ENCODE data around the gene GNAQ. TPM values are rescaled to one million over a fixed set of nuclear protein-coding genes. Genes with fewer than 3 reads are reported as not detected.

Gene GNAQ
- total RNA-seq, 4 donors from 2014 or later = 64.0 to 80.4 (median 69.2) TPM

DNA sequence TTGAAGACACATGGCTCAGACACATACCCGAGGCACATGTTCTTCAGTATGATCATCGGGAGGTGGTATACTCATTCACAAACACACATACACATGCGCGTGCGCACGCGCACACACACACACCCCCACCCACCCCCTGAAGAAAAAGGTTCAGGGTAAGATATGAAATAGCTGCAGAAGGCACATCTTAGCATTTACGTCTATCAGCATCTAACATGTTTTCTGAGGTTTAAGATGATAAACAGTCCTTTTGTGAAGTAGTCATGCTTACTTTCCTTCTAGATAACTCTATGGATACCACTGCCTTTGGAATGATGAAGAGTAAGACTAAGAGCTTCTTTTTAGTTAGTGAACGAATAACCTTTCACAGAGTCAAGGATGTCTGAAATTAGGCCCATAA lies 278.4 kb downstream of the GNAQ start:
- Histone ChIP-seq H3K4me3 (no peak overlapping the region), H3K36me3 (peaks cover 0 to 11% (median 0%) of the 10 kb centered on the region in 4 donors), H3K9me3 (no peaks in the 10 kb centered on the region), H3K27ac (replicated peaks in 1 of 4) (peak overlapping the region in 3 of 4 donors; percentile 51 to 70 (median 64)), H3K4me1 (peaks cover 12 to 47% (median 39%) of the 10 kb centered on the region in 4 donors), H3K27me3 (no peaks in the 10 kb centered on the region)
- 94% methylated on average over 9 of the region's 9 CpGs for WGBS
- intact Hi-C loops (cut with DNase I) = loop anchor here (2.0 to 5.0 kb wide), 2 partner anchors 279 to 296 kb away; partner anchors contain the start of gene GNAQ
- no peak for DNase-seq (ENCODE audit: extremely low spot score)
- TF ChIP-seq CTCF (IDR thresholded peaks at IDR 0.05) (no peak), POLR2A (IDR thresholded peaks at IDR 0.05; ENCODE audit: low read depth) (no peak), POLR2AphosphoS5 (IDR thresholded peaks at IDR 0.05) (no peak), EP300 (IDR thresholded peaks at IDR 0.05) (no peak)

DNA sequence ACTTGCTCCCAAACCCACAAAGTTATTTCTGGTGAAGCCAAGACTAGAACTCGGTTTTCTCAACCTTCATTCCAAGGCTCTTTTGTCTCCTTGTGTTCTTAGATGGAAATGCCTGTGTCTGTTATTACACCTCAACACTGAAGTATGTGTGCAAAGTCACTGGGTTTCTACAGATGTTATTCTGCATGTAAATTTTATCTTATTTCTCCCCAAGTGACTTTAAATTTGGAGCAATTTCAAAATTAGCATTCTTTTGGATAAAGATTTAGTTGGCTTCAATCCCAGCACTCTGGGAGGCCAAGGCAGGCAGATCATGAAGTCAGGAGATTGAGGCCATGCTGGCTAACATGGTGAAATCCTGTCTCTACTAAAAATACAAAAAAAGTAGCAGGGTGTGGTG lies 279.1 kb downstream of the GNAQ start:
- peak overlapping the region; percentile 51 to 70 (median 58) for H3K27ac ChIP-seq (replicated peaks in 1 of 4)
- H3K36me3 ChIP-seq = peaks cover 0 to 11% (median 0%) of the 10 kb centered on the region in 4 donors
- no peak for TF ChIP-seq POLR2A (IDR thresholded peaks at IDR 0.05; ENCODE audit: low read depth)
- TF ChIP-seq POLR2AphosphoS5 (IDR thresholded peaks at IDR 0.05) = no peak
- TF ChIP-seq EP300 (IDR thresholded peaks at IDR 0.05) = no peak
- TF ChIP-seq CTCF (IDR thresholded peaks at IDR 0.05) = no peak
- no peak for DNase-seq (ENCODE audit: extremely low spot score)
- no peaks in the 10 kb centered on the region for H3K27me3 ChIP-seq
- intact Hi-C loops (cut with DNase I) = loop anchor here (2.0 to 5.0 kb wide), 2 partner anchors 280 to 296 kb away; partner anchors contain the start of gene GNAQ
- peaks cover 12 to 50% (median 43%) of the 10 kb centered on the region in 4 donors for H3K4me1 ChIP-seq
- H3K9me3 ChIP-seq = no peaks in the 10 kb centered on the region
- no peak overlapping the region for H3K4me3 ChIP-seq
- WGBS = 50% methylated on average over 1 of the region's 1 CpG

- no peak for DNase-seq (ENCODE audit: extremely low spot score)
- Histone ChIP-seq H3K4me3 (peak overlapping the region in 1 of 4 donors; percentile 8), H3K27ac (replicated peaks in 1 of 4) (peak overlapping the region; percentile 51 to 70 (median 58)), H3K4me1 (peaks cover 12 to 50% (median 43%) of the 10 kb centered on the region in 4 donors), H3K27me3 (no peaks in the 10 kb centered on the region), H3K36me3 (peaks cover 0 to 8% (median 0%) of the 10 kb centered on the region in 4 donors), H3K9me3 (no peaks in the 10 kb centered on the region)
- 28% methylated on average over 8 of the region's 8 CpGs for WGBS
- no peak for TF ChIP-seq POLR2A (IDR thresholded peaks at IDR 0.05; ENCODE audit: low read depth)
- TF ChIP-seq CTCF (IDR thresholded peaks at IDR 0.05) = peak; percentile 49 to 59 (median 58)
- intact Hi-C loops (cut with DNase I) = loop anchor here (2.0 to 5.0 kb wide), 2 partner anchors 281 to 295 kb away; partner anchors contain the start of gene GNAQ
Measured at GRCh38 chr9:77751341-77752091, 280.1 kb downstream of the GNAQ start.

DNA sequence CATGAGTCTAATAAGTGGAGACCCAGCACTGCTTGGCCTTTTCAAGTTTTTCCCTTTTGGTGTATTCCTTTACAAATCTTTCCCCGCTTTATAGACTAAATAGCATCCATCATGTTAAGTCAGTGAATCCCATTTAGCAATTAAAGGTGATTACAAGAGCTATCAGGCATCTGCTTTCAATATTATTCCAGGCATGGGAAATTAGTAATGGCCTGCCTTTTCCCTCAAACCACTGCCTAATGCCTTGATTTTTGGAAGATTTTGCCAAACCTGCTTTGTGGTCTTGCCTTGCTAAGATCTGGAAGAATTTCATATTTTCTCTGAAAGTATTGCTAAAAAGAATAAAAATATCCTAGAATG lies 280.6 kb downstream of the GNAQ start:
- TF ChIP-seq POLR2AphosphoS5 (IDR thresholded peaks at IDR 0.05) (no peak), POLR2A (IDR thresholded peaks at IDR 0.05; ENCODE audit: low read depth) (no peak), EP300 (IDR thresholded peaks at IDR 0.05) (no peak), CTCF (IDR thresholded peaks at IDR 0.05) (no peak)
- no peak overlapping the region for H3K4me3 ChIP-seq
- H3K4me1 ChIP-seq = peaks cover 12 to 53% (median 44%) of the 10 kb centered on the region in 4 donors
- DNase-seq (ENCODE audit: extremely low spot score) = no peak
- peaks cover 0 to 3% (median 0%) of the 10 kb centered on the region in 4 donors for H3K36me3 ChIP-seq
- no peaks in the 10 kb centered on the region for H3K9me3 ChIP-seq
- no peaks in the 10 kb centered on the region for H3K27me3 ChIP-seq
- 96% methylated on average over 1 of the region's 1 CpG for WGBS
- peak overlapping the region; percentile 51 to 70 (median 58) for H3K27ac ChIP-seq (replicated peaks in 1 of 4)
- intact Hi-C loops (cut with DNase I) = loop anchor here (5.0 kb wide), 1 partner anchor 281 kb away; the partner anchor contains the start of gene GNAQ
